GM12892 (cell line): ENCODE measurements around the gene FBRSL1.

Source experiments
- POLR2A ChIP-seq: IDR thresholded peaks from 2 replicates; pipeline ENCODE4 v1.6.1; 2011; ENCODE audit warnings: low read depth, low read length, control low read depth
- POLR2AphosphoS5 ChIP-seq: IDR thresholded peaks from 2 replicates; pipeline ENCODE4 v1.6.1; 2011; ENCODE audit warnings: low read depth, low read length, control low read depth
- TAF1 ChIP-seq: IDR thresholded peaks from 2 replicates; pipeline ENCODE4 v1.6.1; 2011; ENCODE audit warnings: low read depth, mild to moderate bottlenecking, control low read depth, low read length, borderline replicate concordance

DNA sequence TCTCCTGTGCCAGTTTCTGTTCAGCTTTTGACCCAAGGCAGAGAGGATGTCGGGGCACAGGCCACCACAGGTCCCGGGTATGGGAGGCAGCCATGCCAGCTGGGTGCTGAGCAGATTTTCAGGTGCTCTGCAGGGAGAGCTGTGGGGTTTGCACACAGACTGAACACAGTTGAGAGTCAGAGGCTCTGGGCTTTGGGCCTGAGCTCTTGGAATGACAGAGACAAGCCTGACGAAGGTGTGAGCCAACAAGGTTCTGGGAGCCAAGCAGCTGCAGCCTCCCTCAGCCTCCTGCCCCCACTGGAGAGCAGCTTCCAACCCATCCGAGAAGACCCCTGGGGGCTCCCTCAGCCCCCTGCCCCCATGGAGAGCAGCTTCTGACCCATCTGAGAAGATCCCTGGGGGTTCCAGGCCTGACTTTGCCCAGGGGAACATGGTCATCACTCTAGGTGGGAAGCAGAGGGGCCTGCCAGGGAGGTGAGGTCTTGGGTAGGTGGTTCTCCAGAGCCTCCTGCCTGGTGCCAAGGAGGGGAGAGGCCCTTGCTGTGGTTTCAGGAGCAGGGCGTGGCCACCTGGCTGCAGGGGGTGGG, 13.8 kb downstream of the FBRSL1 start:
- TF ChIP-seq POLR2A (no peak), POLR2AphosphoS5 (no peak), TAF1 (no peak)
